T47D (cell line): ENCODE results near the gene MRPS18B.
A peak's percentile ranks its signal among the peaks of the same experiment; 100 is the strongest.
"Not testable (repeated sequence)": the region's sequence is repeated elsewhere in the genome, so short reads cannot be mapped to it uniquely, and the experiment has no call there.

ENCODE experiments used
- DNase-seq, 2 experiments: peaks; one replicate each; pipeline versions ENCODE4 v3.0.0 to v3.0.0-alpha.2; 2011 to 2012; ENCODE audit warnings: low read depth in 1 of 2, low spot score in 1 of 2
- JUND ChIP-seq: IDR thresholded peaks from 2 replicates; pipeline ENCODE4 v1.6.1; 2012; ENCODE audit warnings: low read depth
- in situ Hi-C: cut with HindIII; loops from 2 replicates; pipeline ENCODE4 v1.10.0; 2016; ENCODE audit warnings: low sequenced_read_pairs, low pct_unique_long_range_greater_than_20kb

MRPS18B gene

GRCh38 chr6:30656513-30656912 is 38.9 kb downstream of the MRPS18B start:
- no peak for DNase-seq
- in situ Hi-C loops = no loop called here
- no peak for TF ChIP-seq JUND

DNA sequence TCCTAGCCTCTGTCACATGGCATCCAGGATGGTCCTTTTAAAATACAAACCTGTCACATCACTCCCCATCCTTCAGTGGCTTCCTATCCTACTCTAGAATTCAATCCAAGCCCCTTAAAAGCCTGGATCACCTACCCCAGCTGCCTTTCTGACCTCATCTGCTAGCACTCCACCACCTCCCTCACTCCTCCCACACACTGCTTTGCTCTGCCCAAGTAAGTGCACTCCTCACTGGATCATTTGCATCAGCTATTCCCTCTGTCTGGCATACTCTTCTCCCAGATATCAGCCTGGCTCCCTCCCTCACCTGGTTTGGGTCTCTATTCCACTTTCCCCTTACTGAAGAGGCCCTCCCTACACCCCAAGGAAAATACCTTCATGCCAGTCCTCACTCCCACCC is 39.8 kb downstream of the MRPS18B start:
- no peak for DNase-seq
- TF ChIP-seq JUND = no peak
- in situ Hi-C loops = no loop called here

GRCh38 chr6:30657922-30658321 is 40.3 kb downstream of the MRPS18B start:
- in situ Hi-C loops = not testable (repeated sequence)

GRCh38 chr6:30664994-30665767 is 47.5 kb downstream of the MRPS18B start:
- no peak for DNase-seq
- in situ Hi-C loops = no loop called here
- TF ChIP-seq JUND = no peak

More at GRCh38 chr6:30657922-30658321, 40.3 kb downstream of the MRPS18B start:
- DNase-seq = not testable (repeated sequence)

- DNase-seq, in situ Hi-C loops: not testable (repeated sequence)
Observed at GRCh38 chr6:30666300-30666699, 48.7 kb downstream of the MRPS18B start.

DNA sequence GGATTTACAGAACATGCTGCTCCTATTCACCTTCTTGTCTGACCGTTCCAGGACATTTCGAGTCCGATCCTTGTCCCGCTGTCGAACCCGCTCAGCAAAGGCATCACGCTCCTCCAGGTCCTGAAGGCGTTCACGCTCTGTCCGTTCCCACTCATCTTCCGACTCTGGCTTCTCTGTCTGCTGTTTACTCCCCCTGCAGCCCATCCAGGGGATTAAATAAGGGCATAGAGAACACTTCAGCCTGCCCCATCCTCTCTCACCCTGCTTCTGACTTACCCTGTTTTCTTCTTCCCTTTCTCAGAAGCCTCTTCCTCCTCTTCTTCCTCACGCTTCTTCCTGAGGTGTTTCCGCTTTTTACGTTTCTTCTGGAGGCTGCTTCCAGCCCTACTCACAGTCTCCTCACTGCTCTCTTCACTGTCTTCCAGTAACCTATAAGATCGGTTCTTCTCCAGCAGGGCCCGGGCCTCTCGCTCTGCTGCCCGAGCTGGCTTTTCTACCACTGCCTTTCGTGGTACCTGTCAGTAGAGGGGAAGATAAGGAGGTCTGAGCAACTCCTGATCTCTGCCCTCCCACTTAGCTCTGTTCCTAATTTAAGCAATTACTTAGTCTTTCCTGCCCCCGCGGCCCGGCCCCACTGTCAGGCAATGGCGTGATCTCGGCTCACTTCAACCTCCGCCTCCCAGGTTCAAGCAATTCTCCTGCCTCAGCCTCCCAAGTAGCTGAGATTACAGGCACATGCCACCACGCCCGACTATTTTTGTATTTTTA is 53.3 kb downstream of the MRPS18B start:
- in situ Hi-C loops = no loop called here
- no peak for DNase-seq
- no peak for TF ChIP-seq JUND

DNA sequence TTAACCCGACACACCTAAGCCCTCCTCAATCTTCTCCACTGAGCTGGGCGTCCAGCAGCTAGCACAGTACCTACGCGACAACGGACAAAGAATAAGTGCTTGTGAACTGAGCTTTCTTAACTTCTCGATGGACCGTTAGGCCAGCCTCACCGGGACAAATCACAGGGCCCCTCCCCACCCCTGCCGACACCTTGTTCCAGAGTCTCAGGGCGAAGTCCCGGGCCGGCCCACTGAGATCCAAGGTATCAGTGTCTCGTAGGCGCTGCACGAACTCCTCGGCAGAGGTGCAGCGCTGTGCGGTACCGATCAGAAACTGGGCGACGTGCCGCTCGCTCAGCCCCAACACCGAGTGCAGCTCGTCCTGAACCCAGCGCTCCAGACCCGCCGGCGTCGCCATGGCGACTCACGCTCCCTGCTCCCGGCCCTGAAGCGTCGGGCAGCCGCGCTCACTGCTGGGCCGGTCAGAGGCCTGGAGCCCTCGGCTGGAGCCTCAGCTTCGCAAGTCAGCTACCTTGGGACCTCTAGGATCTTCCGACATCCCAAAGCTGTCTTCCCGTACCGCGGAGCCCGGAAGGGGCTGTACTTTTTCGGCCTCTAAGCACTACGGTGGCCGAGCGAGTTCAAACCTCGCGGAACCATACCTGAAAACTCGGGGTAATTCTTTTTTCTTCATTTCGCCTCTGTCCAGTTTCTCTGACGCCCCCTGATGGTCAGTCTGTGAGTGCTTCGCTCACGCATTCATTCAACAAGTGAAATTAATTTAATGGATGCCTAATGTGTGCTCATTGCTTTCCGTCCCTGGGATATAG is 55.0 kb downstream of the MRPS18B start, which contains the start of gene DHX16:
Gene DHX16 (minus strand): TSS at position 562 of the 809 bp plus-strand sequence. CDS start 165 bp downstream, at position 397.
- TF ChIP-seq JUND = no peak
- in situ Hi-C loops = no loop called here
- DNase-seq = peak; percentile 87 to 99
